Mesenchymal stem cell (in vitro differentiated cells and primary cell): ENCODE results near the gene APOL1.
"Not testable (repeated sequence)": the region's sequence is repeated elsewhere in the genome, so short reads cannot be mapped to it uniquely, and the experiment has no call there.

Experiments used
- DNase-seq: peaks from one replicate; pipeline ENCODE4 v3.0.0-alpha.2; 2013
- H2AFZ ChIP-seq: one replicate; pipeline ENCODE4 v1.6.1; 2013; ENCODE audit warnings: low read depth, mild to moderate bottlenecking, control low read depth, inconsistent platforms, low read length, moderate library complexity
- H2AK5ac ChIP-seq: 2 replicates; pipeline ENCODE4 v1.6.1; 2013; ENCODE audit warnings: low read length, moderate library complexity, mild to moderate bottlenecking, inconsistent platforms; ENCODE audit not compliant: severe bottlenecking
- H2BK120ac ChIP-seq: one replicate; pipeline ENCODE4 v1.6.1; 2013; ENCODE audit warnings: low read depth, mild to moderate bottlenecking, inconsistent platforms, low read length, moderate library complexity
- H2BK12ac ChIP-seq, 2 experiments: one replicate each; pipeline ENCODE4 v1.6.1; 2013; ENCODE audit warnings: inconsistent platforms in 2 of 2, low read length in 2 of 2, mild to moderate bottlenecking in 2 of 2, moderate library complexity in 2 of 2, control low read depth in 1 of 2
- H2BK15ac ChIP-seq: one replicate; pipeline ENCODE4 v1.6.1; 2013; ENCODE audit warnings: mild to moderate bottlenecking, low read depth, inconsistent platforms; ENCODE audit not compliant: poor library complexity, severe bottlenecking
- H2BK5ac ChIP-seq: 2 replicates; pipeline ENCODE4 v1.6.1; 2013; ENCODE audit warnings: low read depth, mild to moderate bottlenecking, low read length, control low read depth, inconsistent platforms; ENCODE audit not compliant: poor library complexity, severe bottlenecking
- H3K14ac ChIP-seq, 2 experiments: one replicate each; pipeline ENCODE4 v1.6.1; 2013; ENCODE audit warnings: inconsistent platforms in 2 of 2, low read length in 2 of 2, control low read depth in 1 of 2, mild to moderate bottlenecking in 1 of 2, moderate library complexity in 1 of 2
- H3K18ac ChIP-seq, 2 experiments: one replicate each; pipeline ENCODE4 v1.6.1; 2013; ENCODE audit warnings: inconsistent platforms in 2 of 2, low read length in 2 of 2, control low read depth in 1 of 2, low read depth in 1 of 2, mild to moderate bottlenecking in 1 of 2
- H3K23ac ChIP-seq, 2 experiments: one replicate each; pipeline ENCODE4 v1.6.1; 2013; ENCODE audit warnings: inconsistent platforms in 2 of 2, low read length in 2 of 2, mild to moderate bottlenecking in 2 of 2, moderate library complexity in 2 of 2, control low read depth in 1 of 2
- H3K27ac ChIP-seq: 2 replicates; pipeline ENCODE4 v1.5.1; 2013; ENCODE audit warnings: mild to moderate bottlenecking, moderate library complexity, low read length, control low read depth, inconsistent platforms; ENCODE audit not compliant: poor library complexity, severe bottlenecking
- H3K27me3 ChIP-seq, 2 experiments: 2 replicates each; pipeline versions ENCODE4 v1.6.1 to v1.7.0; 2013; ENCODE audit warnings: low read length in 2 of 2, mild to moderate bottlenecking in 2 of 2, moderate library complexity in 2 of 2, control low read depth in 1 of 2, inconsistent platforms in 1 of 2; ENCODE audit not compliant: control insufficient read depth in 1 of 2, insufficient read depth in 1 of 2
- H3K36me3 ChIP-seq, 2 experiments: 2 replicates each; pipeline versions ENCODE4 v1.6.1 to v1.7.0; 2013; ENCODE audit warnings: low read length in 2 of 2, control low read depth in 1 of 2, inconsistent platforms in 1 of 2, low read depth in 1 of 2, mild to moderate bottlenecking in 1 of 2; ENCODE audit not compliant: insufficient read depth in 2 of 2, control insufficient read depth in 1 of 2
- H3K4ac ChIP-seq, 2 experiments: one replicate each; pipeline ENCODE4 v1.6.1; 2013; ENCODE audit warnings: inconsistent platforms in 2 of 2, low read length in 2 of 2, mild to moderate bottlenecking in 2 of 2, moderate library complexity in 2 of 2, control low read depth in 1 of 2, low read depth in 1 of 2
- H3K4me1 ChIP-seq: 2 replicates; pipeline ENCODE4 v1.6.1; 2013; ENCODE audit warnings: low read depth, low read length, control low read depth; ENCODE audit not compliant: control insufficient read depth, insufficient read depth
- H3K4me2 ChIP-seq: 2 replicates; pipeline ENCODE4 v1.6.1; 2013; ENCODE audit warnings: low read length, mild to moderate bottlenecking, inconsistent platforms; ENCODE audit not compliant: poor library complexity, severe bottlenecking
- H3K4me3 ChIP-seq, 2 experiments: 2 replicates each; pipeline versions ENCODE4 v1.5.1 to v1.7.0; 2013; ENCODE audit warnings: low read length in 2 of 2, mild to moderate bottlenecking in 2 of 2, control low read depth in 1 of 2, low read depth in 1 of 2; ENCODE audit not compliant: insufficient read depth in 1 of 2
- H3K79me1 ChIP-seq: replicated peaks from 2 replicates; pipeline ENCODE4 v1.6.1; 2013; ENCODE audit warnings: mild to moderate bottlenecking, control low read depth, low read length, inconsistent platforms; ENCODE audit not compliant: poor library complexity, severe bottlenecking
- H3K9ac ChIP-seq: 2 replicates; pipeline ENCODE4 v1.7.0; 2013; ENCODE audit warnings: mild to moderate bottlenecking, low read length, moderate library complexity
- H3K9me3 ChIP-seq: 2 replicates; pipeline ENCODE4 v1.7.0; 2013; ENCODE audit warnings: mild to moderate bottlenecking, low read length; ENCODE audit not compliant: control insufficient read depth
- H4K8ac ChIP-seq: one replicate; pipeline ENCODE4 v1.6.1; 2013; ENCODE audit warnings: inconsistent platforms, mild to moderate bottlenecking, low read length, moderate library complexity
- H4K91ac ChIP-seq: one replicate; pipeline ENCODE4 v1.6.1; 2013; ENCODE audit warnings: mild to moderate bottlenecking, low read length, inconsistent platforms
- WGBS: methylation state at CpG from one replicate; pipeline ENCODE4 v1.1.7; 2013; ENCODE audit warnings: mixed read lengths; 5-methylcytosine and 5-hydroxymethylcytosine counted together

APOL1 gene

DNA sequence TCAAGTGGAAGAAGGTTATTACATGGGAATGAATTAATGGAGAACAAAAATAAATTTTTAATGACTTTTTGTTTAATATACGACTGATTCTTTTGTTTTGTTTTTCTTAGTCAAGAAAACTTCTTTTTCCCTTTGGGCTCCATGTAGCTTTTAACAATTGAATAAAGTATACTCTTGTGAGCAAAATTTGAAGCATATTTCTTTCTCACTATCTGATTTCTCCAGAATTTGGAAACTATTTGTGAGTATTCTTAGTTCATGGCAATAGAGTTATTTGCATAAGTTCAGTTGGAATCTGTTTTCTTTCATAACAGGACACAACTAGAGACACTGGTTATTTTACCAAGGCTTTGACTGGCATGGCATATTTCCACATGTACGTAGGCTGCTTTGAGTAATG lies 3.8 kb upstream of the APOL1 start:
- Histone ChIP-seq H3K27me3 (no peaks in the 10 kb centered on the region), H3K4me2 (no peak overlapping the region), H4K91ac (no peak overlapping the region), H3K23ac (no peak overlapping the region), H3K14ac (no peak overlapping the region), H3K4me3 (no peak overlapping the region), H2AK5ac (peak overlapping the region; percentile 35), H3K4me1 (peaks cover 25% of the 10 kb centered on the region), H2BK120ac (no peak overlapping the region), H3K36me3 (no peaks in the 10 kb centered on the region), H3K18ac (no peak overlapping the region), H2BK15ac (no peak overlapping the region), H3K4ac (no peak overlapping the region), H3K9ac (no peak overlapping the region), H3K79me1 (peaks cover 3% of the 10 kb centered on the region), H3K9me3 (peaks cover 6% of the 10 kb centered on the region), H2BK12ac (no peak overlapping the region), H2AFZ (no peak overlapping the region), H4K8ac (no peak overlapping the region), H2BK5ac (no peak overlapping the region), H3K27ac (peak overlapping the region; percentile 94)
- WGBS: no CpG with 5 or more reads among the region's 2 CpGs
- DNase-seq: no peak

DNA sequence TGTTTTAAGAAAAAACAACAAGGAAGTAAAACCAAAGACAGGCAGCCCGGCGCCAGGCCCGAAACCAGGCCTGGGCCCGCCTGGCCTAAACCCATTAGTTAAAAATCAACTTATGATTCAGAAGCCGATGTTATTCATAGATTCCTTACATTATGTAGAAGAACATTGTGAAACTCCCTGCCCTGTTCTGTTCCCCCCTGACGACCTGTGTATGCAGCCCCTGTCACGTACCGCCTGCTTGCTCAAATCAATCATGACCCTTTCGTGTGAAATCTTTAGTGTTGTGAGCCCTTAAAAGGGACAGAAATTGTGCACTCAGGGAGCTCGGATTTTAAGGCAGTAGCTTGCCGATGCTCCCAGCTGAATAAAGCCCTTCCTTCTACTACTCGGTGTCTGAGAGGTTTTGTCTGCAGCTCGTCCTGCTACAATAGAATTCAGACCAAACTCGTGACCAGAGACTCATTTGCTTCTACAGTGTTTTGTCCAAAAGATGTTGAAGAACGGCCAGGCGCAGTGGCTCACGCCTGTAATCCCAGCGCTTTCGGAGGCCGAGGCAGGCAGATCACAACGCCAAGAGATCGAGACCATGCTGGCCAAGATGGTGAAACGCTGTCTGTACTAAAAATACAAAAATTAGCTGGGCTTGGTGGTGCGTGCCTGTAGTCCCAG lies 2.5 kb upstream of the APOL1 start:
- H2BK15ac ChIP-seq, H2BK12ac ChIP-seq, H3K79me1 ChIP-seq, H3K4ac ChIP-seq, H2BK120ac ChIP-seq, H3K27me3 ChIP-seq, H3K36me3 ChIP-seq, H2AK5ac ChIP-seq, H3K4me2 ChIP-seq, DNase-seq, H4K8ac ChIP-seq, H3K23ac ChIP-seq, H3K4me3 ChIP-seq, H3K18ac ChIP-seq, H4K91ac ChIP-seq, H3K9me3 ChIP-seq, H3K9ac ChIP-seq, H2AFZ ChIP-seq, H3K14ac ChIP-seq: not testable (repeated sequence)
- Histone ChIP-seq H2BK5ac (peak overlapping the region; percentile 74), H3K27ac (peak overlapping the region; percentile 94), H3K4me1 (peaks cover 28% of the 10 kb centered on the region)
- 90% methylated on average over 24 of the region's 24 CpGs for WGBS

DNA sequence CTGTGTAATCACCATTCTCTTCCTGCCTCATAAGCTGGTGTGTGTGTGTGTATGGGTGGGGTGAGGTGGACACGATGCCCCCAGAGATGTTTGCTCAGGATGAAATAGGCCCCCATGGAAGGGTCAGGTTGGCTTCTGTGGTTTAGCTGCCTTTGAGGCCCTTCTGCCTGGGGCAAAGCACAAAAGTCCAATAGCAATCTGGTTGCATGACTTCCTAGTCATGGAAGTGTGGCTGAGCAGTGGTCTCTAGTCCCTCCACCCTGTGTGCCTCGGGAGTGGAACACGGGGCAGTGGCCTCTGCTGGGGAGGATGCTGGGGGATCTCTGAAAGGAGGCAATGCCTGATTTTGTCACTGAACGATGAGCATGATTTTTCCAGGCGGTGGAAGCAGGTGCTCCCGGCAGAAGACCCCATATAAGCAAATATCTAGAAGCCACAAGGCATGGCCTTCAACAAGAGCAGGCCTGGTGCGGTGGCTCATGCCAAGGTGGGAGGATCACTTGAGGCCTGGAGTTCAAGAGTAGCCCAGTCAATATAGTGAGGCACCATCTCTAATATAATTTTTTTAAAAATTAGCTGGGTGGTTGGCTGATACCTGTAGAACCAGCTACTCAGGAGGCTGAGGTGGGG lies 839 bp upstream of the APOL1 start:
- not testable (repeated sequence) for H3K4me2 ChIP-seq, H2BK5ac ChIP-seq

DNA sequence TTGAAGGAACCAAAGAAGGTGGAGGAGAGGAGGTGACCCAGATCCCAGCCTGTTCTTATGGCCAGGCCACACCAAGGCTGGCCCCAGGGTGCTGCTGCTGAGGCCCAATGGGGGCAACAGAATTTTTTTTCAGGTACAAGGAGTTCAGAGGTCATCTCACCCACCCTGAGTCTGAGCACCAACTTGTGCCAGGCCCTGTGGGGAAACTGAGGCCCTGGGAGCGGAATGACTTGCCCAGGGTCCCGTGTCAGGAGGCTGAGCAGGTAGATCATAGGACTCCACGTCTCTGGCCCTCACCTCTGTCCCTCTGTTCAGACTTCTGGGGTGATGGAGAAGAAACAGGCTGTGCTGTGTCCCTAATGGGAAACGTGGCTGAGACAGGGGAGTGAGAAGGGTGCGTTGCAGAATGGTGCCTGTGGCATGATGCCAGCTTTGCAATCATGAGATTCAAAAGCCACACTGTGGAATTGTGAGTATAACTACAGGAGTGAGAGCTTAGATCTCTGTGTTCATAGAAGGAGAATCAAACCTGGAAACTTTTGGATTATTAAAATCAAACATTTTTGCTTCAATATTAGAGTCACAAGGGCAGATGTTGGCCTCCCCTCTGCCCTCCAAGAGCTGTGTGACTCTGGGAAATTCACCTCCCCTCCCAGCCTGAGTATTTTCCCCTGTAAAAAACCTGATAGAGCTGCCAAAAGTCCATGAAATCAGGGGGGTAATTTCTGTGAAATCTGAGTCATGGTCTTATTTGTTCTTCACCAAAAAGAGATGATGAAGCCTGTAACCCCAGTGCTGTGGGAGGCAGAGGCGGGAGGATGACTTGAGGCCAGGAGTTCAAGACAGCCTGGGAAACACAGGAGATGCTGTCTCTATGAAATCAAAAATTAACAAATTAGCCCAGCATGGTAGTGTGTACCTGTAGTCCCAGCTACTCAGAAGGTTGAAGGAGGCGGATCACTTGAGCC lies 874 bp downstream of the APOL1 start:
- Histone ChIP-seq H3K36me3 (peaks cover 13 to 20% of the 10 kb centered on the region in 2 experiments), H3K27me3 (no peaks in the 10 kb centered on the region), H3K23ac (no peak overlapping the region), H2AFZ (no peak overlapping the region), H2BK5ac (no peak overlapping the region), H2BK12ac (no peak overlapping the region), H3K18ac (no peak overlapping the region), H3K4ac (no peak overlapping the region), H2AK5ac (peak overlapping the region; percentile 69), H3K4me3 (peak overlapping the region in 1 of 2 experiments; percentile 85), H3K4me1 (peaks cover 34% of the 10 kb centered on the region), H4K91ac (peak overlapping the region; percentile 11), H3K9ac (peak overlapping the region; percentile 91), H3K9me3 (no peaks in the 10 kb centered on the region), H3K4me2 (no peak overlapping the region), H2BK120ac (no peak overlapping the region), H4K8ac (peak overlapping the region; percentile 3), H3K14ac (no peak overlapping the region), H3K27ac (peak overlapping the region; percentile 17), H2BK15ac (no peak overlapping the region), H3K79me1 (peaks cover 7% of the 10 kb centered on the region)
- no peak for DNase-seq
- 80% methylated on average over 7 of the region's 7 CpGs for WGBS

More for the DNA sequence above, 839 bp upstream of the APOL1 start:
- H2BK12ac ChIP-seq, H4K8ac ChIP-seq, H3K4ac ChIP-seq, H3K23ac ChIP-seq, H3K4me3 ChIP-seq, H3K79me1 ChIP-seq, H4K91ac ChIP-seq, H3K27me3 ChIP-seq, H2AK5ac ChIP-seq, DNase-seq, H2AFZ ChIP-seq, H2BK120ac ChIP-seq, H3K14ac ChIP-seq, H3K9me3 ChIP-seq, H3K27ac ChIP-seq, H2BK15ac ChIP-seq, H3K9ac ChIP-seq, H3K18ac ChIP-seq, H3K36me3 ChIP-seq: not testable (repeated sequence)
- WGBS: 91% methylated on average over 6 of the region's 7 CpGs
- peaks cover 28% of the 10 kb centered on the region for H3K4me1 ChIP-seq
